Gastroesophageal sphincter (tissue), 4 donors: Measurements from ENCODE around the gene FAM13A. TPM values are rescaled to one million over a fixed set of nuclear protein-coding genes. Genes with fewer than 3 reads are reported as not detected.

ENCODE experiments used
- ATAC-seq: fragments of 150-250 bp; one replicate; pipeline ENCODE4 v1.9.1; 2016; ENCODE audit warnings: mild to moderate bottlenecking, moderate library complexity
- H3K27ac ChIP-seq, 4 donors: fragments of 200-600 bp; sonication (generic) in 3 of 4; 1 replicate in 3 of 4; 2 replicates in 1 of 4; pipeline ENCODE4 v1.5.1; 2016 to 2019
- H3K27me3 ChIP-seq: fragments of 200-600 bp; sonication (generic); one replicate; pipeline ENCODE4 v1.5.1; 2019
- H3K36me3 ChIP-seq, 2 donors: fragments of 200-600 bp; sonication (generic); one replicate each; pipeline ENCODE4 v1.5.1; 2019; ENCODE audit warnings: control low read depth in 1 of 2
- H3K4me1 ChIP-seq, 3 donors: fragments of 200-600 bp; sonication (generic); 1 replicate in 2 of 3; 2 replicates in 1 of 3; pipeline ENCODE4 v1.5.1; 2016 to 2019; ENCODE audit warnings: control low read depth in 2 of 3
- H3K4me3 ChIP-seq, 2 donors: fragments of 200-600 bp; sonication (generic); one replicate each; pipeline ENCODE4 v1.5.1; 2019; ENCODE audit warnings: mild to moderate bottlenecking in 1 of 2, moderate library complexity in 1 of 2
- H3K9me3 ChIP-seq, 3 donors: fragments of 200-600 bp; sonication (generic); one replicate each; pipeline ENCODE4 v1.5.1; 2017 to 2019; ENCODE audit warnings: control low read depth in 2 of 3
- EP300 ChIP-seq: sonication (generic); formaldehyde crosslinking; IDR thresholded peaks from one replicate; pipeline ENCODE4 v1.6.1; 2017; ENCODE audit warnings: antibody characterized with exemption, mild to moderate bottlenecking
- POLR2A ChIP-seq, 2 donors: fragments of 450-650 bp; IDR thresholded peaks; one replicate each; pipeline ENCODE4 v1.6.1; 2017; ENCODE audit warnings: antibody characterized with exemption in 2 of 2, mild to moderate bottlenecking in 2 of 2, moderate library complexity in 1 of 2
- POLR2AphosphoS5 ChIP-seq: sonication (generic); formaldehyde crosslinking; IDR thresholded peaks from one replicate; pipeline ENCODE4 v1.6.1; 2017; ENCODE audit warnings: antibody characterized with exemption
- WGBS, 2 donors: methylation state at CpG; one replicate each; pipeline ENCODE4 v1.1.5; 2018; ENCODE audit warnings: low coverage in 1 of 2; 5-methylcytosine and 5-hydroxymethylcytosine counted together
- total RNA-seq, 4 donors: library from RNA; depleted of rRNA; stranded (reverse); fragments of >200 nt; gene quantifications; one replicate each; pipeline ENCODE4 v1.1.0, GENCODE V29; 2016
- TF ChIP-seq, protein P1 (sequence below), 4 experiments: fragments of 200-600 bp in 2 of 4; fragments of 450-650 bp in 2 of 4; sonication (generic) in 1 of 4; IDR thresholded peaks; one replicate each; pipeline ENCODE4 v1.5.1; 2017 to 2019; ENCODE audit warnings: antibody characterized with exemption in 4 of 4, mild to moderate bottlenecking in 2 of 4, moderate library complexity in 2 of 4

Gene FAM13A
- total RNA-seq, 4 donors from 2014 or later, result 22.8 to 46.9 (median 35.2) TPM

- H3K4me1 ChIP-seq, result peaks cover 0 to 17% (median 9%) of the 10 kb centered on the region in 3 donors
- H3K36me3 ChIP-seq, result no peaks in the 10 kb centered on the region
- no peaks in the 10 kb centered on the region for H3K27me3 ChIP-seq
- no peak overlapping the region for H3K4me3 ChIP-seq
- TF ChIP-seq POLR2A (IDR thresholded peaks at IDR 0.05) (no peak), POLR2AphosphoS5 (peak; percentile 41)
- peak overlapping the region in 2 of 4 donors; percentile 9 to 33 for H3K27ac ChIP-seq
- H3K9me3 ChIP-seq, result no peaks in the 10 kb centered on the region
- no peak for ATAC-seq
- 25 to 50% methylated on average over 1 of the region's 1 CpG for WGBS, 2 donors
Measured at GRCh38 chr4:88989990-88990389, 67.0 kb downstream of the FAM13A start.

GRCh38 chr4:88985088-88985773, 71.8 kb downstream of the FAM13A start:
- Histone ChIP-seq H3K36me3 (no peaks in the 10 kb centered on the region), H3K4me1 (peaks cover 0 to 6% (median 4%) of the 10 kb centered on the region in 3 donors), H3K4me3 (no peak overlapping the region), H3K27me3 (no peaks in the 10 kb centered on the region), H3K9me3 (no peaks in the 10 kb centered on the region), H3K27ac (no peak overlapping the region)
- WGBS, 2 donors, result 72 to 88% methylated on average over 5 of the region's 5 CpGs
- TF ChIP-seq EP300, result no peak
- TF ChIP-seq POLR2AphosphoS5, result no peak
- TF ChIP-seq, protein P1, sequence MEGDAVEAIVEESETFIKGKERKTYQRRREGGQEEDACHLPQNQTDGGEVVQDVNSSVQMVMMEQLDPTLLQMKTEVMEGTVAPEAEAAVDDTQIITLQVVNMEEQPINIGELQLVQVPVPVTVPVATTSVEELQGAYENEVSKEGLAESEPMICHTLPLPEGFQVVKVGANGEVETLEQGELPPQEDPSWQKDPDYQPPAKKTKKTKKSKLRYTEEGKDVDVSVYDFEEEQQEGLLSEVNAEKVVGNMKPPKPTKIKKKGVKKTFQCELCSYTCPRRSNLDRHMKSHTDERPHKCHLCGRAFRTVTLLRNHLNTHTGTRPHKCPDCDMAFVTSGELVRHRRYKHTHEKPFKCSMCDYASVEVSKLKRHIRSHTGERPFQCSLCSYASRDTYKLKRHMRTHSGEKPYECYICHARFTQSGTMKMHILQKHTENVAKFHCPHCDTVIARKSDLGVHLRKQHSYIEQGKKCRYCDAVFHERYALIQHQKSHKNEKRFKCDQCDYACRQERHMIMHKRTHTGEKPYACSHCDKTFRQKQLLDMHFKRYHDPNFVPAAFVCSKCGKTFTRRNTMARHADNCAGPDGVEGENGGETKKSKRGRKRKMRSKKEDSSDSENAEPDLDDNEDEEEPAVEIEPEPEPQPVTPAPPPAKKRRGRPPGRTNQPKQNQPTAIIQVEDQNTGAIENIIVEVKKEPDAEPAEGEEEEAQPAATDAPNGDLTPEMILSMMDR (IDR thresholded peaks at IDR 0.05), result no peak
- TF ChIP-seq POLR2A (IDR thresholded peaks at IDR 0.05), result no peak
- ATAC-seq, result peak; percentile 36

DNA sequence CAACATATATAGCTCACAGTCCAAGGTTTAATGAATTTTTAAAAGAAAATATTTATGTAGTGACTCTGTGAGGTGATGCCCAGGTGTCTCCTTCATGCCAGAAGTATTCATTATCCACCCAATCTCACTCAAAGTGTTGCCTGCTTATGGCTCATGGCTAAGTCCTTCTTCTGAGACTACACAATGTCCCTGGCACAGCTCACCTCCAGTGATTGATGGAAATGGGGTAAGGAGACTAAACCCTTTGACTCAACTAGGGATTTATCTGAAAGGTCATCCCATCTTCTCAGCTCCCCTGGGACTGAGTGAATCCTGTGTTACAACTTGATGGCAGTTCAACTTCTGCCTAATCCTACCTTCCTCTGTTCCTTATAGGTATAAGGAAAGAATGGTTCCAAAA, 74.2 kb downstream of the FAM13A start:
- H3K4me3 ChIP-seq, result no peak overlapping the region
- no peaks in the 10 kb centered on the region for H3K9me3 ChIP-seq
- ATAC-seq, result no peak
- no peaks in the 10 kb centered on the region for H3K36me3 ChIP-seq
- H3K27me3 ChIP-seq, result no peaks in the 10 kb centered on the region
- TF ChIP-seq, protein P1 (IDR thresholded peaks at IDR 0.05), result no peak
- TF ChIP-seq POLR2AphosphoS5, result no peak
- TF ChIP-seq POLR2A (IDR thresholded peaks at IDR 0.05), result no peak
- TF ChIP-seq EP300, result no peak
- no peak overlapping the region for H3K27ac ChIP-seq
- H3K4me1 ChIP-seq, result peaks cover 0 to 9% (median 0%) of the 10 kb centered on the region in 3 donors

DNA sequence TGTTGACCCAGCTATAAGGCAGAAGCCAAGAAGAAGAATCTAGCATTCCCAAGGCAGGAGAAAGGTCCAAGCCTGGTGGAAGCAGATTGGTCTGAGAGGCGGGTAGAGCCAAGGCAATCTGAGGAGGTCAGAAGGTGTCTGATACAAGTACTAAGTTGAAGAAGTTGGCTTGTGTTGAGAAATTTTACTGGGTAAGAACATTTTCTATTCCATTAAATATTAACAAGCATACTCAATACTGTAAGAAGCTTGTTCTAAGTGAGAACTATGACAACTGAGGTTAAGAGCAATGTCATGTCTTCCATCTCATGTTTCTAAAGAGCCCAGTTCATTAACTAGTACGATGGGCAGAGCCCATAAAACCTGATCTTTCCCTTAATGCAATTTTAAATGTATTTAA, 75.0 kb downstream of the FAM13A start:
- no peaks in the 10 kb centered on the region for H3K9me3 ChIP-seq
- H3K27ac ChIP-seq, result no peak overlapping the region
- 86 to 97% methylated on average over 2 of the region's 2 CpGs for whole genome bisulfite sequencing, 2 donors
- no peak for ATAC-seq
- peaks cover 0 to 9% (median 0%) of the 10 kb centered on the region in 3 donors for H3K4me1 ChIP-seq
- TF ChIP-seq POLR2AphosphoS5, result no peak
- TF ChIP-seq EP300, result no peak
- TF ChIP-seq, protein P1 (IDR thresholded peaks at IDR 0.05), result no peak
- TF ChIP-seq POLR2A (IDR thresholded peaks at IDR 0.05), result no peak
- H3K27me3 ChIP-seq, result no peaks in the 10 kb centered on the region
- H3K36me3 ChIP-seq, result no peaks in the 10 kb centered on the region
- H3K4me3 ChIP-seq, result no peak overlapping the region

GRCh38 chr4:88981556-88981955, 75.4 kb downstream of the FAM13A start:
- 56% methylated on average over 2 of the region's 2 CpGs; no CpG with 5 or more reads in 1 of the 2 donors for whole genome bisulfite sequencing, 2 donors
- Histone ChIP-seq H3K36me3 (no peaks in the 10 kb centered on the region), H3K4me3 (no peak overlapping the region), H3K27me3 (no peaks in the 10 kb centered on the region), H3K9me3 (no peaks in the 10 kb centered on the region), H3K4me1 (peaks cover 0 to 9% (median 0%) of the 10 kb centered on the region in 3 donors), H3K27ac (no peak overlapping the region)
- ATAC-seq, result no peak
- TF ChIP-seq, protein P1 (IDR thresholded peaks at IDR 0.05), result no peak
- no peak for TF ChIP-seq POLR2AphosphoS5
